LNCaP clone FGC (cell line): ENCODE measurements around the gene TBL1X.

Source experiments
- DNase-seq: peaks from one replicate; pipeline ENCODE4 v3.0.0-alpha.2; 2011; ENCODE audit warnings: low read depth
- H3K4me3 ChIP-seq: 2 replicates; pipeline ENCODE4 v1.5.1; 2011; ENCODE audit warnings: mild to moderate bottlenecking, low read depth, low read length, control low read depth
- CTCF ChIP-seq: IDR thresholded peaks from 2 replicates; pipeline ENCODE4 v1.5.1; 2012; ENCODE audit warnings: mild to moderate bottlenecking; ENCODE audit not compliant: control insufficient read depth, insufficient read depth; ENCODE audit errors: extremely low read depth

TBL1X gene

GRCh38 chrX:9681422-9681821, 216.6 kb downstream of the TBL1X start:
- TF ChIP-seq CTCF: no peak
- DNase-seq: no peak
- H3K4me3 ChIP-seq: no peak overlapping the region

GRCh38 chrX:9682456-9682855, 217.6 kb downstream of the TBL1X start:
- TF ChIP-seq CTCF: peak; percentile 27; the same call in 1 of the 2 replicates
- H3K4me3 ChIP-seq: no peak overlapping the region
- DNase-seq: no peak

- no peak for TF ChIP-seq CTCF
- no peak overlapping the region for H3K4me3 ChIP-seq
Observed at GRCh38 chrX:9682861-9683260, 218.0 kb downstream of the TBL1X start.

GRCh38 chrX:9683350-9683749, 218.5 kb downstream of the TBL1X start:
- no peak overlapping the region for H3K4me3 ChIP-seq
- no peak for TF ChIP-seq CTCF
- no peak for DNase-seq

More at GRCh38 chrX:9682861-9683260, 218.0 kb downstream of the TBL1X start:
- no peak for DNase-seq

- H3K4me3 ChIP-seq: no peak overlapping the region
- no peak for DNase-seq
- TF ChIP-seq CTCF: no peak
Observed at GRCh38 chrX:9687899-9688298, 223.0 kb downstream of the TBL1X start.

GRCh38 chrX:9688833-9689232, 224.0 kb downstream of the TBL1X start:
- no peak overlapping the region for H3K4me3 ChIP-seq
- no peak for DNase-seq
- TF ChIP-seq CTCF: no peak

- TF ChIP-seq CTCF: no peak
- no peak for DNase-seq
- no peak overlapping the region for H3K4me3 ChIP-seq
Observed at GRCh38 chrX:9690046-9690445, 225.2 kb downstream of the TBL1X start.
